HL-60 (cell line): ENCODE measurements around the gene METTL16.

Experiments
- CTCF ChIP-seq: IDR thresholded peaks from one replicate; pipeline ENCODE4 v1.5.1; 2011; ENCODE audit warnings: low read length, control low read depth, inconsistent platforms; ENCODE audit not compliant: insufficient read depth
- GABPA ChIP-seq: IDR thresholded peaks from 2 replicates; pipeline ENCODE4 v1.6.1; 2012; ENCODE audit warnings: low read depth
- POLR2AphosphoS5 ChIP-seq: IDR thresholded peaks from 2 replicates; pipeline ENCODE4 v1.6.1; 2012; ENCODE audit warnings: low read depth
- REST ChIP-seq: IDR thresholded peaks from 2 replicates; pipeline ENCODE4 v1.6.1; 2012; ENCODE audit warnings: low read depth; ENCODE audit not compliant: insufficient replicate concordance
- SPI1 ChIP-seq: IDR thresholded peaks from 2 replicates; pipeline ENCODE4 v1.6.1; 2012; ENCODE audit warnings: low read depth, mild to moderate bottlenecking, borderline replicate concordance

- TF ChIP-seq CTCF (no peak), SPI1 (no peak), REST (no peak), POLR2AphosphoS5 (no peak), GABPA (no peak)
These were observed 75.8 kb downstream of the METTL16 start for GRCh38 chr17:2435862-2436261.
